Liver (tissue), 3 donors: ENCODE measurements around the gene ENOPH1.

Source experiments
- CTCF ChIP-seq: fragments of 150-350 bp; IDR thresholded peaks from 2 replicates; pipeline ENCODE4 v1.5.1; 2017; ENCODE audit warnings: improper control_type of control experiment, low read depth, low read length; ENCODE audit not compliant: missing input control
- MAX ChIP-seq: IDR thresholded peaks from 2 replicates; pipeline ENCODE4 v1.6.1; 2016; ENCODE audit warnings: antibody characterized with exemption
- RAD21 ChIP-seq, 2 donors: IDR thresholded peaks; 2 replicates each; pipeline ENCODE4 v1.6.1; 2016; ENCODE audit warnings: antibody characterized with exemption in 2 of 2, mild to moderate bottlenecking in 2 of 2
- REST ChIP-seq: IDR thresholded peaks from 2 replicates; pipeline ENCODE4 v1.6.1; 2016; ENCODE audit warnings: antibody characterized with exemption, mild to moderate bottlenecking
- YY1 ChIP-seq: IDR thresholded peaks from 2 replicates; pipeline ENCODE4 v1.6.1; 2016; ENCODE audit warnings: antibody characterized with exemption, mild to moderate bottlenecking
- donor health status: healthy.
- donor health status: healthy.

- no peak for TF ChIP-seq CTCF
- TF ChIP-seq RAD21 (IDR thresholded peaks at IDR 0.05), result no peak
- no peak for TF ChIP-seq REST
- no peak for TF ChIP-seq MAX
- TF ChIP-seq YY1, result no peak
Measured at GRCh38 chr4:82501154-82501442, 70.7 kb downstream of the ENOPH1 start.
